Superior temporal gyrus (tissue), 1 donor: ENCODE measurements around the gene RAB24.

ENCODE experiments used
- DNase-seq: peaks from one replicate; pipeline ENCODE4 v3.0.0-alpha.2; 2016; ENCODE audit errors: extremely low spot score

The RAB24 gene

GRCh38 chr5:177333420-177334154 is 30.1 kb upstream of the RAB24 start:
- no peak for DNase-seq

- no peak for DNase-seq
Measured at GRCh38 chr5:177332896-177333260, 29.4 kb upstream of the RAB24 start.

GRCh38 chr5:177332031-177332895 is 28.7 kb upstream of the RAB24 start:
- DNase-seq, result no peak

- DNase-seq, result no peak
Measured at GRCh38 chr5:177330991-177331842, 27.7 kb upstream of the RAB24 start.

DNA sequence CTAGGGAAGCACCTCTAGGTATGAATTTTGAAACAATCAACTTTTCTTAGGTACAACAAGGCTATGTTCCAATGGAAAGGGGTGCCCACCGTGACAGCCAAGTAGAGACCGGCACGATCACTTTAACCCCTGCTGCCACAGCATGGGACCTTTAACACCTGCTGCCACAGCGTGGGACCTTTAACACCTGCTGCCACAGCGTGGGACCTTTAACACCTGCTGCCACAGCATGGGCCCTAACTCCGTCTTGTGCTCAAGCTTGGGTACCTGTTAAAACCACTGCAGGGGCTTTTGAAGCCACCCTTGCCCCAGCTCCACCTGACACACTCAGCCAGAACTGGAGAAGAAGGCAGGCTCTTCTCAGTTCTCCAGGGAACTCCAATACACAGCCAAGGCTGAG is 26.4 kb upstream of the RAB24 start:
- DNase-seq, result no peak

GRCh38 chr5:177328545-177329231 is 25.2 kb upstream of the RAB24 start:
- no peak for DNase-seq

GRCh38 chr5:177327539-177328522 is 24.3 kb upstream of the RAB24 start:
- DNase-seq, result no peak

DNA sequence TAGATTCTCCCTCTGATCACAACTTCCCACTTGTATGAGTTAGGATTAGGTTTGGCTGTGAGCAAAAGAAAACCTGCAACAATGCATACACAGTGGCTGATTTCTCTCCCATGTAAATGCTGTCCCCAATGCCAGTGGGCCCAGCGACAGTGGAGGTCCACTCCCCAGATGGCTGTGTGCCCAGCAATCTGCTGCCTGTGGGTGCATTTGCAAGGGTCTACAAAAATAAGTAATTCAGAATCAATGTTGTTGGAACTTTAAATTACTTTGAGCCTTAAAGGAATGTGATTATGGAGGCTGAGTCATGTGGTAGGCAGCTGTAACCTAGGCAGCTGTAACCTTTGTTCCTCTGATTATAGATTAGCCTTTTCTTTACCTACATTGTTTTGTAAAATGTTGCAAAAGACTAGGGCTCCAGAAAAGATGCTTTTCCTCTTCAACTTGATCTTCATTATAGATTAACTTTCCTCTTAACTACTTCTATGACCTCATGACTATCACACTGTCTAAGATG is 22.4 kb upstream of the RAB24 start:
- DNase-seq, result no peak

- DNase-seq, result no peak
Measured at GRCh38 chr5:177320879-177321278, 17.4 kb upstream of the RAB24 start.

GRCh38 chr5:177319913-177320588 is 16.5 kb upstream of the RAB24 start:
- no peak for DNase-seq

DNA sequence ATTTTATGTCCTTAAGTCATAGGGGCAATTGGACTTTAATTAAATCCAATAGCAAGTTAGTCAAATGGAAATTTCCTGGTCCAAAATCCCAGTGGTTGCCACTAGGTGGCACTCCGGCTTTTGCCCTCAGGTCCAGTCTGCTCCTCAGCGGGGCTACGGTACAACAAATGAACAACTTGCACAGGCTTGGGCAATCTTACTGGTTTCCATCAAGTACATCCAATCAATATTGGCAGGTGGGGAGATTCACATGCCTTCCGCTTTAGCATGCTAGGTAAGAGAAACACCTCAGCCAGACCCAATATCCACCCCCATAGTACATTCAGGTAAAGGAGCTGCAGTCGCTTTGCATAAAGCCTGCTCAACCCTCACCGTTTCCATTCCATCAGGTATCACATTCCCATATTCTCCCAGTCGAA is 14.4 kb upstream of the RAB24 start:
- peak; percentile 90 for DNase-seq

GRCh38 chr5:177316005-177316404 is 12.5 kb upstream of the RAB24 start:
- DNase-seq, result no peak

DNA sequence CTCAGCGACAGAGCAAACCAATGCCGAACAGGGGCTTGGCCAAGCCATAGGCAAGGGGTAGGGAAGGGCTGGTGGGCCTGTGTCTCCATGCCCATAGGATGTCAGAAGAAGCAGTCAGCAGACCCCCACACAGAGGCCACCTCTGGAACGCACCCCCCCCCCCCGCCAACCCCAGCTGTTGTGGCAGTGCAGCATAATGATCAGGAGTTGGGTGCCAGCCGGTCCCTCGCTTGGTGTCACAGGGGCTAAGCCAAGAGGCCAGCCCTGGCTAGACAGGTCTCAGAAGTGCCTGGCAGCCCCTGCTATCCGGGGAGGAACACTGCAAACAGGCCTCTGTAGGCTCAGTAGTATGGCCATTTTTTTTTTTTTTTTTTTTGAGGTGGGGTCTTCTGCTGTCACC is 11.9 kb upstream of the RAB24 start:
- no peak for DNase-seq

DNA sequence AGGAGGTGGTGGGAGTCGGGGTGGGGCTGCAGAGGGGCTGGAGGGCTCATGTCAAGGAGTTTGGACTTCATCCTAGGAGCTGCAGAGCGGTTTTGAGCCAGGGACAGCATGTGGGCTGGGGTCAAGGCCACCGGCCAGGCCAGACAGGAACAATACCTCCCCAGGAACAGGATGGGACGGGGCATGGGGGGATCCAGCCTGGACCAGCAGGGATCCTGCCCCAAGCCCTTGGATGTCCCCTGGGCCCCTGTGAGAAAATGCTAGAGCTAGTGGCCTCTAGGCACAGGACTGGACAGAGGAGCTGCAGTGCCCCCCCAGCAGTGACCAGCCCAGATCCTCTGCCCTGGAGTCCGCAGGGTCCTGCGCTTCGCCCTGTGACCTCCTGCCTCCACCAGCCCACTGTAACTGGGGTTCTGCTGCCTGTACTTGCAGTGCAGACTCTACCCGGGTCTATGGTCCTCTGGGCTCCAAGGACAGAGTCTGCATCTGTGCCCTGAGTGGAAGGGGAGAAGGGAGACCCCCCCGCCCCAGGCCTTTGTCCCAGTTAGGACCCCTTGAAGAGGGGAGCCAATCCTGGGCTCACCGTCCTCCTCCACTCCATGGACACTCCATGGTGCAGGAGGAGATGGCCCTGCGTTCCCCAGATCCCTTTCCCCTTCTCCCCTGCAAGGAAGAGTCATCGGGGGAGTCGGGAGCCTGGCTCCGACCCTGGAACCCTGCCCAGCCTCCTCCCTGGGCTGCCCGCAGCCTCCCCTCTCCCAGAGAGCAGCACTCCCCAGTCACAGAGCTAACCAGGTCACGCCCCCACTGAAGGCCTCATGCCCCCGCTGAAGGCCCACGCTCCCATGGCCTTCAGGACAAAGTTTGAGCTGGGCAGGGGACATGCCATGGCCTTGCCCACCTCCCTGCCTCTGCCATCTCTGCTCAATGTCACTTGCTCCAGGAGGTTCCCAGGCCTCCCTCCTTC is 11.1 kb upstream of the RAB24 start:
- no peak for DNase-seq

- no peak for DNase-seq
Measured at GRCh38 chr5:177313561-177314259, 10.2 kb upstream of the RAB24 start.

DNA sequence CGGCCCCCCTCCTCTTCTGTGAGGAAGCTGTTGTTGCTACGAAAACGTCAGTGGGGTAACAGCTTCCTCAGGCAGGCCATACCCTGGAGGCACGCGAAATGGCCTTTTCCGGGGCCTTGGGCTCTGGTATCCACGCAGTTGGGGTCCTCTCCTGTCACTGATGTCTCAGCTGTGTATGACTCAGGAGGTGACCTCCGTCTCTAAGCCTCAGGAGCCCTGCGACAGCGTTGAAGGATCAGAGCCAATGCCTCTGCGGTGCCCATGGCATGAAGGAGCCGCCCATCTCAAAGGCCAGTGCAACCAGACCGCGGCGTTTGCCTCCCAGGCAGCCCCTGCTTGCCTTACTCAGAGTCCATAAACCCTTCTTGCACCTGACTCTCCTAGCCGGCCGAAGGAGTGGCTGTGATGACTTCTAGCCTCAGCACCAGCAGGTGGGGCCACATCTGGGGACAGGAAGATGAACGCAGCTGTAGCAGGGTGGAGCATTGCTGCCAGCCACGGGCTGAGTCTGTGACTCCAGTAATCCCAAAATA is 9.2 kb upstream of the RAB24 start:
- no peak for DNase-seq
